HFF-Myc (cell line): ENCODE data around the gene C2orf42.
"Not testable (repeated sequence)": the region's sequence is repeated elsewhere in the genome, so short reads cannot be mapped to it uniquely, and the experiment has no call there.

Experiments
- DNase-seq: peaks from one replicate; pipeline ENCODE4 v3.0.0-alpha.2; 2011; ENCODE audit warnings: low read depth; ENCODE audit errors: extremely low read depth
- H3K4me3 ChIP-seq: replicated peaks from 2 replicates; pipeline ENCODE4 v1.5.1; 2011; ENCODE audit warnings: low read depth, mild to moderate bottlenecking, control low read depth, low read length
- TF ChIP-seq, protein P1 (sequence below): IDR thresholded peaks from 2 replicates; pipeline ENCODE4 v1.5.1; 2012; ENCODE audit warnings: mild to moderate bottlenecking, low read depth, low read length, control low read depth; ENCODE audit errors: missing control alignments

Gene C2orf42

DNA sequence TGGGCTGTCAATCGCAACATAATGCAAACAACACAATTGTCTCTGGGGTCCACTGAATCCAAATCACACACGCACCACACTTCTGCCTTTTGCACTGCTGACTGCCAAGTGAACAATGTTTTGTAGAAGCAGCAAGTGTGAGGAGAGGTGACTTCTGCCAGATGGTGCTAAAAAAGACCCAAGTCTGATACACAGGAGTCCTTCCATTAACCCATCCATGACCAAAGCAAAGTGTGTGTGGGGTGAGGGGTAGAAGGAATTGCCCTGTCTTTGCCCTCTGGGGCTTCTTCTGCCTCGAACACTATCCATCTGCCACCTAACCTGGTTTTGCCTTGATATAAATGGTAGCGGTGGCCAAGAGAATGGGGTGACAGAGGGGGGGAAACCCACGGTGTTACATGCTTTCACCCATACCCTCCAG lies 50.0 kb downstream of the C2orf42 start:
- DNase-seq, result no peak
- no peak overlapping the region for H3K4me3 ChIP-seq
- TF ChIP-seq, protein P1, sequence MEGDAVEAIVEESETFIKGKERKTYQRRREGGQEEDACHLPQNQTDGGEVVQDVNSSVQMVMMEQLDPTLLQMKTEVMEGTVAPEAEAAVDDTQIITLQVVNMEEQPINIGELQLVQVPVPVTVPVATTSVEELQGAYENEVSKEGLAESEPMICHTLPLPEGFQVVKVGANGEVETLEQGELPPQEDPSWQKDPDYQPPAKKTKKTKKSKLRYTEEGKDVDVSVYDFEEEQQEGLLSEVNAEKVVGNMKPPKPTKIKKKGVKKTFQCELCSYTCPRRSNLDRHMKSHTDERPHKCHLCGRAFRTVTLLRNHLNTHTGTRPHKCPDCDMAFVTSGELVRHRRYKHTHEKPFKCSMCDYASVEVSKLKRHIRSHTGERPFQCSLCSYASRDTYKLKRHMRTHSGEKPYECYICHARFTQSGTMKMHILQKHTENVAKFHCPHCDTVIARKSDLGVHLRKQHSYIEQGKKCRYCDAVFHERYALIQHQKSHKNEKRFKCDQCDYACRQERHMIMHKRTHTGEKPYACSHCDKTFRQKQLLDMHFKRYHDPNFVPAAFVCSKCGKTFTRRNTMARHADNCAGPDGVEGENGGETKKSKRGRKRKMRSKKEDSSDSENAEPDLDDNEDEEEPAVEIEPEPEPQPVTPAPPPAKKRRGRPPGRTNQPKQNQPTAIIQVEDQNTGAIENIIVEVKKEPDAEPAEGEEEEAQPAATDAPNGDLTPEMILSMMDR, result no peak

DNA sequence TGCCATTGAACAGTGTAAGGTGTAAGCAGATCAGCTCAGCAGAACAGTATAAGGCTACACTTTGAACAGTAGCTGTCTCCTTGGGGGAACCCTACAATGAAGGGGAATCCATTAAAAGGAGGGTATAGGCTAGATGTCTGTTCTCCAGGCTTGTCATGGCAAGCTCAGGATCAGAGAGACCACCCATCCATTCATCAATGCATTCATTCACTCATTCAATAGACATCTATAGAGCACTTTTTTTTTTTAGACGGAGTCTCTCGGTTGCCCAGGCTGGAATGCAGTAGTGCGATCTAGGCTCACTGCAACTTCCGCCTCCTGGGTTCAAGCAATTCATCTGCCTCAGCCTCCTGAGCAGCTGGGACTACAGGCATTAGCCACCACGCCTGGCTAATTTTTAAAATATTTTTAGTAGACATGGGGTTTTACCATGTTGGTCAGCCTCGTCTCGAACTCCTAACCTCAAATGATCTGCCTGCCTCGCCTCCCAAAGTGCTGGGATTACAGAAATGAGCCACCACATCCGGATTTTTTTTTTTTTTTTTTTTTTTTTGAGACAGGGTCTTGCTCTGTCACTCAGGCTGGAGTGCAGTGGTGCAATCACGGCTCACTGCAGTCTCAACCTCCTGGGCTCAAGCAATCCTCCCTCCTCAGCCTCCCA lies 56.4 kb downstream of the C2orf42 start:
- not testable (repeated sequence) for DNase-seq, H3K4me3 ChIP-seq

DNA sequence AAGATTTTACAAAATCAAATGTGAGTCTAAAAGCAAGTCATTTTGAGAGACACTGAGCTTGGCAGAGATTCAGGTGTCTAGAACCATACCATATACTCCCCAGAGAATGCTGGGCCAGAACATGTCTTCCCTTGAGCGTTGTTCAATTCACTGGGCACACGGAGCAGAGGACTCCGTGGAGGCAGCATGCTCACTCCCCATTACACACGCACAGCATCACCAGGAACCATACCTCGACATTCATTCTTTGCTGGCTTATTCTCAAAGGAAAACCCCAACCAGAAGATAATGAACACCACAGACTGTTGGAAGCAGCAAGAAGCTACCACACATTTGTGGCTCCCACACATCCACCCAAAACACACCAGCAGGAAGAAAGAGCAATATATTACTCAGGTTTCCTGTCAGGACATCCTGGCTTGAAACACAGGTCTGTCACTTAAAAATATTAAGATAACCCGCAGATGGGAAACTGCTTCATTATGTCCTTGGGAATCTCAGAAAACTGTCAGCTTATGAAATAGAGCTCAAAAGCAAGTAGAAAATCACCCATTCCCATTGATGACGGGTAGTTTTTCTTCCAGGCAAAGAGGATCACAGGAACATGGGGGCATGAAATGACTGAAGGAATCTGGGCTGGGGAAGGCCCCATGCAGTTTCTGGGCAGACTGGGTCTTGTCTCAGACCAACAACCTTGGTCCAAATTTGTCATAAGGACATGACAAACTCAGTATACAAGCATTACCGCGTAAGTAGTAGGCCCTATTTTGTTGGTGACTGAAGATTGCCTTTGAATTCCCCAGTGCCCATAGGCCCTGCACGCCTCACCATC lies 57.1 kb downstream of the C2orf42 start:
- DNase-seq, result no peak
- H3K4me3 ChIP-seq, result no peak overlapping the region
- TF ChIP-seq, protein P1, result no peak

DNA sequence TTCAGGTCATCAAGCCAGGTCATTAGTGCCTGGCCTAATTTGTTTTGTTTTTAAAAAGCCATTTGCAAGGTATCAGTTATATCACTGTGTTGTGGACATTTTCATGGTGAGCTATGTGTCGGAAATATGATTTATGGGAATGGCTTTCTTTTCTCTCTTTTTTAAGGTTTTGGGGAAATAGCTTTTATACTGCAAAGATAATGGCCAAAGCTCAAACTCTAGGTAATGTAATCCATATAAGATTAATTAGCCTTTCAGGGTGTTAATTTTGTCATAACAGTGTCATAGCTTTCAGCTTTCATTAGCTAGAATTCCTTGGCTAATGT lies 57.7 kb downstream of the C2orf42 start:
- TF ChIP-seq, protein P1, result no peak
- H3K4me3 ChIP-seq, result peak overlapping the region; percentile 38; the same call in 1 of the 2 replicates

DNA sequence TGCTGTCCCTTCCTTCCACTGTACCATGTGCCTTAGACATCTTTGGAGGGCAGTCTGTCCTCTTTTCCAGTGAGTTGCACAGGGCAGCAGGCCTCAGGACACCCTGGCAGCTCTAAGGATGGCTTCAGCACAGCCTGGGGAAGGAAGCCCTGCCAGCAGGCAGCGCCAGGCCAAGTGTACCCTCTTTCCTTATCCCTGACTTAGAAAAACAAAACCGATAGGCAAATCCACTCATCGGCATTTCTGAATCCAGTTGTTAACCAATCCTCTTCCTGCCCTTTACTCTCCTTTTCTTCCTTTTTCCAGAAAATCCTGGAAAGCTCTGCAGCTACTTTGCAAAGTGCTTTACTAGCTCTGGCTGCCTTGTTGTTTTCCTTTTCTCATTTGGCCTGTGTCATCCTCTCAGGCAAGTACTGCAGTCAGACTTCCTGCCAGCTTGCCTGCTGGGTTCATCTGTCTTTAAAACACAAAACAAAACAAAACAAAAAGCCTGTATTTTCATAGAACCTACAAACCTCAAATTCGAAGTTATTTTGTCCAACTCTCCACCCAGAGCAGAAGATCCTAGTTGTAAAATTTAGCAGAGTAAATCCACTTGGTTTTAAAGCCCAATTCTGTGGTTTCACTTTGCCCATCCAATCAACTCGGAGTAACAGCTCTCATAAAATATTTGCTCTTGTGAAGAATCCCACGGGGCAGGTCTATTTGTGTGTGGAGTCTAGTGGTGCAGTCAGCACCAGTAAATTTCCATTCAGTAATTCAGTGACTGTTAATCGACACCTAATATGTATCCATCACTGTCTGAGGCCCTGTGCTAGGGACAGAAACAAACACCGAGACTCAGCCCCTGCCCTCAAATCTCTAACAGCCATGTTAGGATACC lies 58.3 kb downstream of the C2orf42 start:
- no peak for DNase-seq
- TF ChIP-seq, protein P1, result no peak
- peak overlapping the region; percentile 38 for H3K4me3 ChIP-seq

More for the DNA sequence above, 57.7 kb downstream of the C2orf42 start:
- DNase-seq, result no peak

DNA sequence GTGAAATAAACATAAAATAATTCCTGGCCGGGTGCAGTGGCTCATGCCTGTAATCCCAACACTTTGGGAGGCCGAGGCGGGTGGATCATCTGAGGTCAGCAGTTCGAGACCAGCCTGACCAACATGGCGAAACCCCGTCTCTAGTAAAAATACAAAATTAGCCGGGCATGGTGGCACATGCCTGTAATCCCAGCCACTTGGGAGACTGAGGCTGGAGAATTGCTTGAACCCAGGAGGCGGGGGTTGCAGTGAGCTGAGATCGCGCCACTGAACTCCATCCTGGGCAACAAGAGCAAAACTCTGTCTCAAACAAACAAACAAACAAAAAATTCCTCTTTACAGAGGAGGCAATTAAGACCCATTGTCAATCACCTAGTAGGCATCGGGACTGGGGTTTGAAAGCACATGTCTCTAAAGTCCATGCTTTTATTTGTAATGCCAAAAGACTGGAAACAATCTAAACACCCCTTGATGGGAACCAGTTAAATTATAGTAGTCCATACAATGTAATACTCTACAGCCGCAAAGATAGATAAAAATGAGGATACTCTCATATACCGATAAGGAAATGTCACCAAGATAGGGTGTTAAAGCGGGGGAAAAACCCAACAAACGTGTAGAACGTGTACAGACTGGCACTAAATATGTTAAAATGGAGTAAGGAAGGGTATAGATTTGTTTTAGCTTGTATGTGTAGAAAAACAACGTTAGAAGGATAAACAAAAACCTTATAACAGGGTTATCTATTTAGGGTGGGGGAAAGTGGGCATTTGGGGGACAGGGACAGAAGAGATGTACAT lies 59.3 kb downstream of the C2orf42 start:
- H3K4me3 ChIP-seq, DNase-seq: not testable (repeated sequence)

DNA sequence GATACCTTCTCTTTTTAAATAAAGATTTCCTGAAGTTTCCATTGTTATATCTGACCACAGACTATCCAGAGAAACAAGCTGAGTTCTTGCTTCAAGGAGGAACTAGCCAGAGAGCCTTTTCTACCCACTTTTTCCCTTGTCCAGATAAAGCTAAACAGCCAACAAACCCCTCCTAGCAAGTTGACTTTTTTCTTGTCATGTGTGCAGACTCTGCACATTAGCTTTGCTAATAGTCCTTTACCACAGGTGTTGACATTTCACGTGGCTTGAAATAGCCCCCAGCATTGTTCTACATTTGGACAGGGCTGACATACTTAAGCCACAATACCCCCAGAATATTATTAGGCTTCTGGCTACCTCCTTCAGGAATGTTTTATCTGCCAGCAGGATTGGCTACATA lies 62.8 kb downstream of the C2orf42 start:
- no peak overlapping the region for H3K4me3 ChIP-seq
- TF ChIP-seq, protein P1, result no peak
- no peak for DNase-seq
